Measurements from ENCODE around the gene MCM5.

DNA sequence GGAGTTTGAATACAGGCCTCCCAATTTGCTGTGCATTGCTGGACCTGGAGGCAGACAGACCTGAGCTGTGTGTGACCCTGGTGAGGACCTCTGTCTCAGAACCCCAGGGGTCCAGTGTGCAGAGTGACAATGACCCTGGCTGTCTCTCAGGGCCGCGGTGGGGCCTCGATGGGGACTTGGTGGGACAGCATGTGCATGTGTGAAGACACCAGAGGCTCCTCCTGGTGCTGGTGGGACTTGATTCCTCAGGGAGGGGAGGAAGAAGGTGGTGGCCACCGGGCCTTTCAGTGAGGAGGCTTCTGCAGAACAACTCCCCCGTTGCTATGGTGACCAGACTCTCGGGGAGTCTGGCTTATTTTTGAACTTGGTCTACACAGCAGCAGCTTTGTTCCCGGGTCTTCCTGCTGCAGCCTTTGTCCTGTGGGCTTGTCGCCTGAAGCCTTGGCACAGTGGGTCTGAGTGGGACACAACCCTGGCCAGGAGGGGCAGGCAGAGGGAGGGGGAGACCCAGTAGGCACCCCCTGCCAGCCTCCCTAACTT, 35.3 kb downstream of the MCM5 start:
- TF ChIP-seq POLR2A (IDR thresholded peaks at IDR 0.05), result no peak
- TF ChIP-seq, protein P1, sequence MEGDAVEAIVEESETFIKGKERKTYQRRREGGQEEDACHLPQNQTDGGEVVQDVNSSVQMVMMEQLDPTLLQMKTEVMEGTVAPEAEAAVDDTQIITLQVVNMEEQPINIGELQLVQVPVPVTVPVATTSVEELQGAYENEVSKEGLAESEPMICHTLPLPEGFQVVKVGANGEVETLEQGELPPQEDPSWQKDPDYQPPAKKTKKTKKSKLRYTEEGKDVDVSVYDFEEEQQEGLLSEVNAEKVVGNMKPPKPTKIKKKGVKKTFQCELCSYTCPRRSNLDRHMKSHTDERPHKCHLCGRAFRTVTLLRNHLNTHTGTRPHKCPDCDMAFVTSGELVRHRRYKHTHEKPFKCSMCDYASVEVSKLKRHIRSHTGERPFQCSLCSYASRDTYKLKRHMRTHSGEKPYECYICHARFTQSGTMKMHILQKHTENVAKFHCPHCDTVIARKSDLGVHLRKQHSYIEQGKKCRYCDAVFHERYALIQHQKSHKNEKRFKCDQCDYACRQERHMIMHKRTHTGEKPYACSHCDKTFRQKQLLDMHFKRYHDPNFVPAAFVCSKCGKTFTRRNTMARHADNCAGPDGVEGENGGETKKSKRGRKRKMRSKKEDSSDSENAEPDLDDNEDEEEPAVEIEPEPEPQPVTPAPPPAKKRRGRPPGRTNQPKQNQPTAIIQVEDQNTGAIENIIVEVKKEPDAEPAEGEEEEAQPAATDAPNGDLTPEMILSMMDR (IDR thresholded peaks at IDR 0.05), result no peak
